Measurements from ENCODE around the gene JAGN1. TPM values are rescaled to one million over a fixed set of nuclear protein-coding genes. Genes with fewer than 3 reads are reported as not detected.
A peak's percentile ranks its signal among the peaks of the same experiment; 100 is the strongest.

The JAGN1 gene
- total and polyA plus RNA-seq, 9 of the 15 experiments (the other 6 are each of a cell fraction or from before 2014, with no cell fraction given), result 31.6 to 77.8 (median 40.3) TPM

DNA sequence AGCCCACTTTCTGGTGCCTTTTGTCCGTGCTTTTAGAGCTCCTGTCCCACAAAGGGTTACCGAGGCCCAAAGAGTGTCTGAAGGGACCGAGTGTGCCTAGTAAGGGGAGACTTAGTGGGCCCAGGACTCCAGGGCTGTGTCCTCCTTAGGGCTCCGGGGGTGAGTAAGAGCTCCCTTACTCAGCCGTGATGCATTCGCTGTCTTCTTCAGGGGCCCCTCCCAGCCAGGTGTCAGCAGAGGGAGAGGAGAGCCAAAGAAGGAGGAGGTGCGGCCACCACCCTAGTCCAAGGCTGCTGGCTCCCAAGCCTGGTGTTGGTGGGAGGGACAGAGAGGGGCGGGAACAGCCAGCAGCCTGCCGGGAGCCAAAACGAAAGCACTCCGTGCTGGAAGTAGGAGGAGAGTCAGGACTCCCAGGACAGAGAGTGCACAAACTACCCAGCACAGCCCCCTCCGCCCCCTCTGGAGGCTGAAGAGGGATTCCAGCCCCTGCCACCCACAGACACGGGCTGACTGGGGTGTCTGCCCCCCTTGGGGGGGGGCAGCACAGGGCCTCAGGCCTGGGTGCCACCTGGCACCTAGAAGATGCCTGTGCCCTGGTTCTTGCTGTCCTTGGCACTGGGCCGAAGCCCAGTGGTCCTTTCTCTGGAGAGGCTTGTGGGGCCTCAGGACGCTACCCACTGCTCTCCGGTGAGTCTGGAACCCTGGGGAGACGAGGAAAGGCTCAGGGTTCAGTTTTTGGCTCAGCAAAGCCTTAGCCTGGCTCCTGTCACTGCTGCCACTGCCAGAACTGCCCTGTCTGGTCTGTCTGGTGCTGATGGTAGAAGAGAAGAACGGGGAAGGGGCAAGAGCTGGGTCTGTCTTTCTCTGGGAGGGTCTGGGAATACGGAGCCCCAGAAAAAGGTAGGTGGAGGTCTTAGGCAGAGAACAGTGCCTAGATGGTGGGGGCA lies 26.6 kb downstream of the JAGN1 start, which contains the start of gene IL17RC (continued):
- TF ChIP-seq, protein P1, sequence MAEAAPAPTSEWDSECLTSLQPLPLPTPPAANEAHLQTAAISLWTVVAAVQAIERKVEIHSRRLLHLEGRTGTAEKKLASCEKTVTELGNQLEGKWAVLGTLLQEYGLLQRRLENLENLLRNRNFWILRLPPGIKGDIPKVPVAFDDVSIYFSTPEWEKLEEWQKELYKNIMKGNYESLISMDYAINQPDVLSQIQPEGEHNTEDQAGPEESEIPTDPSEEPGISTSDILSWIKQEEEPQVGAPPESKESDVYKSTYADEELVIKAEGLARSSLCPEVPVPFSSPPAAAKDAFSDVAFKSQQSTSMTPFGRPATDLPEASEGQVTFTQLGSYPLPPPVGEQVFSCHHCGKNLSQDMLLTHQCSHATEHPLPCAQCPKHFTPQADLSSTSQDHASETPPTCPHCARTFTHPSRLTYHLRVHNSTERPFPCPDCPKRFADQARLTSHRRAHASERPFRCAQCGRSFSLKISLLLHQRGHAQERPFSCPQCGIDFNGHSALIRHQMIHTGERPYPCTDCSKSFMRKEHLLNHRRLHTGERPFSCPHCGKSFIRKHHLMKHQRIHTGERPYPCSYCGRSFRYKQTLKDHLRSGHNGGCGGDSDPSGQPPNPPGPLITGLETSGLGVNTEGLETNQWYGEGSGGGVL (CRISPR knock-in tag; IDR thresholded peaks at IDR 0.05), result no peak
- no peak for TF ChIP-seq RBM17 (IDR thresholded peaks at IDR 0.05; ENCODE audit: borderline replicate concordance, low read depth, low read length)
- no peak for TF ChIP-seq SNRNP70 (optimal IDR thresholded peaks at IDR 0.05; ENCODE audit: low read depth, low read length)
- TF ChIP-seq, protein P2, sequence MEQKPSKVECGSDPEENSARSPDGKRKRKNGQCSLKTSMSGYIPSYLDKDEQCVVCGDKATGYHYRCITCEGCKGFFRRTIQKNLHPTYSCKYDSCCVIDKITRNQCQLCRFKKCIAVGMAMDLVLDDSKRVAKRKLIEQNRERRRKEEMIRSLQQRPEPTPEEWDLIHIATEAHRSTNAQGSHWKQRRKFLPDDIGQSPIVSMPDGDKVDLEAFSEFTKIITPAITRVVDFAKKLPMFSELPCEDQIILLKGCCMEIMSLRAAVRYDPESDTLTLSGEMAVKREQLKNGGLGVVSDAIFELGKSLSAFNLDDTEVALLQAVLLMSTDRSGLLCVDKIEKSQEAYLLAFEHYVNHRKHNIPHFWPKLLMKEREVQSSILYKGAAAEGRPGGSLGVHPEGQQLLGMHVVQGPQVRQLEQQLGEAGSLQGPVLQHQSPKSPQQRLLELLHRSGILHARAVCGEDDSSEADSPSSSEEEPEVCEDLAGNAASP (IDR thresholded peaks at IDR 0.05), result no peak
- TF ChIP-seq, protein P3, sequence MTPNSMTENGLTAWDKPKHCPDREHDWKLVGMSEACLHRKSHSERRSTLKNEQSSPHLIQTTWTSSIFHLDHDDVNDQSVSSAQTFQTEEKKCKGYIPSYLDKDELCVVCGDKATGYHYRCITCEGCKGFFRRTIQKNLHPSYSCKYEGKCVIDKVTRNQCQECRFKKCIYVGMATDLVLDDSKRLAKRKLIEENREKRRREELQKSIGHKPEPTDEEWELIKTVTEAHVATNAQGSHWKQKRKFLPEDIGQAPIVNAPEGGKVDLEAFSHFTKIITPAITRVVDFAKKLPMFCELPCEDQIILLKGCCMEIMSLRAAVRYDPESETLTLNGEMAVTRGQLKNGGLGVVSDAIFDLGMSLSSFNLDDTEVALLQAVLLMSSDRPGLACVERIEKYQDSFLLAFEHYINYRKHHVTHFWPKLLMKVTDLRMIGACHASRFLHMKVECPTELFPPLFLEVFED (CRISPR knock-in tag; conservative IDR thresholded peaks at IDR 0.05), result no peak
- TF ChIP-seq RUNX1 (IDR thresholded peaks at IDR 0.05; ENCODE audit: low read depth), result 0 out of 2 replicates have a peak, but pooled peaks have one; percentile 29
- TF ChIP-seq CBX2 (IDR thresholded peaks at IDR 0.05; ENCODE audit: insufficient read depth, low read length, poor library complexity, severe bottlenecking), result no peak
- TF ChIP-seq MYC (IDR thresholded peaks at IDR 0.05; ENCODE audit: low read depth, low read length), result peak; percentile 62
- no peak for TF ChIP-seq MYC (CRISPR knock-in tag; IDR thresholded peaks at IDR 0.05; ENCODE audit: borderline replicate concordance, low read depth)
- TF ChIP-seq NONO (IDR thresholded peaks at IDR 0.05; ENCODE audit: low read depth in 2 of 2, low read length in 1 of 2), result no peak
- no peak for TF ChIP-seq HLTF (IDR thresholded peaks at IDR 0.05)
- no peak for TF ChIP-seq TBL1XR1 (IDR thresholded peaks at IDR 0.05; ENCODE audit: low read length in 2 of 2)
- TF ChIP-seq POLR2H (tag; IDR thresholded peaks at IDR 0.05; ENCODE audit: low read depth), result no peak
- no peak for TF ChIP-seq CSDE1 (IDR thresholded peaks at IDR 0.05)
- TF ChIP-seq, protein P4, sequence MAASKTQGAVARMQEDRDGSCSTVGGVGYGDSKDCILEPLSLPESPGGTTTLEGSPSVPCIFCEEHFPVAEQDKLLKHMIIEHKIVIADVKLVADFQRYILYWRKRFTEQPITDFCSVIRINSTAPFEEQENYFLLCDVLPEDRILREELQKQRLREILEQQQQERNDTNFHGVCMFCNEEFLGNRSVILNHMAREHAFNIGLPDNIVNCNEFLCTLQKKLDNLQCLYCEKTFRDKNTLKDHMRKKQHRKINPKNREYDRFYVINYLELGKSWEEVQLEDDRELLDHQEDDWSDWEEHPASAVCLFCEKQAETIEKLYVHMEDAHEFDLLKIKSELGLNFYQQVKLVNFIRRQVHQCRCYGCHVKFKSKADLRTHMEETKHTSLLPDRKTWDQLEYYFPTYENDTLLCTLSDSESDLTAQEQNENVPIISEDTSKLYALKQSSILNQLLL (CRISPR knock-in tag; IDR thresholded peaks at IDR 0.05; ENCODE audit: borderline replicate concordance), result no peak
- TF ChIP-seq, protein P5, sequence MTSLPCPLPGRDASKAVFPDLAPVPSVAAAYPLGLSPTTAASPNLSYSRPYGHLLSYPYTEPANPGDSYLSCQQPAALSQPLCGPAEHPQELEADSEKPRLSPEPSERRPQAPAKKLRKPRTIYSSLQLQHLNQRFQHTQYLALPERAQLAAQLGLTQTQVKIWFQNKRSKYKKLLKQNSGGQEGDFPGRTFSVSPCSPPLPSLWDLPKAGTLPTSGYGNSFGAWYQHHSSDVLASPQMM (CRISPR knock-in tag; IDR thresholded peaks at IDR 0.05), result no peak
- TF ChIP-seq KDM5B (IDR thresholded peaks at IDR 0.05; ENCODE audit: insufficient replicate concordance, low read depth, low read length), result peak; percentile 57
- no peak for TF ChIP-seq NR4A1 (CRISPR knock-in tag; IDR thresholded peaks at IDR 0.05)
- TF ChIP-seq NR4A1 (tag; IDR thresholded peaks at IDR 0.05), result peak; percentile 31; the same call in 1 of the 2 replicates
- TF ChIP-seq MED1 (CRISPR knock-in tag; IDR thresholded peaks at IDR 0.05; ENCODE audit: borderline replicate concordance), result no peak

Data from K562 (cell line).